NCI-H2107 treated with DMSO at 0.1 percent for 48 hours (cell line): ENCODE data around the gene RNU1-2.
"Not testable (repeated sequence)": the region's sequence is repeated elsewhere in the genome, so short reads cannot be mapped to it uniquely, and the experiment has no call there.

Experiments
- DNase-seq: peaks from one replicate; lab custom pipeline; 2025; ENCODE audit not compliant: unreplicated experiment; lab: John Stamatoyannopoulos, UW

The RNU1-2 gene

DNA sequence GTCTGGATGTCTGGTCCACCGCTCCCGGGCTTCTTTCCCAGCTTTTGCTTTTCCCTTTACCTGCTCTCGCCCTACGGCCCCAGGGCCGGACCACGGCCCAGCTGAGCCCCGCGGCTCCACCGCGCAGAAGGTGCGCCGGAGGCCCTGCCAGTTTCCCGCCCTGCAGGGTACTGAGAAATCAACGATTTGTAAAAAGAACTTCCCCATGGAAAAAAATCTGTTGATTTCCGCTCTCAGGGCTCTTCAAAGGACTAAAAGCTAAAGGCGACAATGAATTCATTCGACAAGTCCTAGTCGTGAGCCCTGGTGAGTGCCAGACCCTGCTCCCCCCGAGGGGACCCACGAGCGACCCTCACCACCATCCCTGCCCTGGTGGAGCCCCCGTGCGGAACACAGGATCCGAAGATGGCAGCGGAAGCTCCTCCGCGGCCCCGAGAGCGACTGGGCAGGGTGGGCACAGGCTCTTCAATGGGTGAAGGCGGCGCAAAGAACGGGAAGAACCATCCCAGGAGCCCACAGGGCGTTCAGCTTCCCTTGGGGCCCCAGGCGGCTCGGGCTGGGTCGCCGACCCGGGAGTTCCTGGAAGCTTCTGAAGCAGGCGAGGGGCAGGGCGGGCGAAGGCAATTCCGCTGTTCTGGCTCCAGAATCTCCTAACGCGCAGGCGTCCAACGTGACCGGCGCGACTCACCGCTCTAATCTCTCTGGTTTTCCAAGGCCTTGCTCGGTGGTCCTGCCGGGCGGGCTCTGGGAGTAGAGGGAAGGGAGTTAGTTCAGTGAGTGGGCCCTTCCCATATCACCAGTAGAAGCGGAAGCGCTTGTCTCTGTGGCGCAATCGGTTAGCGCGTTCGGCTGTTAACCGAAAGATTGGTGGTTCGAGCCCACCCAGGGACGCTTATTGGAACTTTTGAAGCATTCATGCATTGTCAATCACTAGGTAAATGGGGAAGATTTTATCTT is 6.6 kb upstream of the RNU1-2 start:
- no peak for DNase-seq

DNA sequence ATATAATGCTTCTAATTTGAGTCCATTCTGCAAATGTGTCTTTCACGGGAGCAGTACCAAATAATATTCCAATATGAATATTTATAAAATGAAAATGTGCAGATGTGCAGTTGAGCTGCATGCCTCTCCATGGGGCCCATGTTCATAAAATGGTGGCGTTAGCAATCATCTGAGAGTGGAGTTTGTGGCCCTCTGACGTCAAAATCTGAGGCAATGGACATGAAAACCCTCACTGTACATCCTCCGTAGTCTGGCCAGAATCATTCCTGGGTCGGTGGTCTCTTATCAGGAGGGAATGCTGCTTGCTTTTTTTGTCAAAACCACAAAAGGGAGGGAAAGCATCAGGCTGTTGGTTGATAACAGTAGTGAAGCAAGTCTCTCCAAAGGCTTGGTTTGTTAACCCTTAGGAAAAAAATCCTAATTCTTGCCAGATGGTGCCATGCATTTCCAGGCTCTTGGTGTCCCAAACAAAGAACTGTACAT is 5.2 kb upstream of the RNU1-2 start:
- not testable (repeated sequence) for DNase-seq

DNA sequence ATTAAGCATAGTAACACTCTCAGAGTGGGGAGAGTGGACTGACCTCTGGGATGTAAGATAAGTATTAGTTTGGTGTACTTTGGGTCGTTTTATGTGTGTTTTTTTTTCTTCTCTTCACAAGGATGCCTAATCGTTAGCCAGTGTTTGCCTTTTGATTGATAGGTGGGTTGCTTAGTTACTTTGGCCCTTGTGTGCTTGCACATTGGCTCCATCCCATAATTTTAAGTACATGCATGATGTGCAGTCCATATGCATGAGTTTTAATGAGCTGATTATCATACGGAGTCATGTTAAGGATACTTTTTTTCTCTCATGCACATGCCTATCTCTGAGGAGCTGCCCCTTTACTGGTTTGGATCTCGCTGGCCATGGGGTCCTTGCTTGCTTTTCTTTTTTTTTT is 4.7 kb upstream of the RNU1-2 start:
- not testable (repeated sequence) for DNase-seq

DNA sequence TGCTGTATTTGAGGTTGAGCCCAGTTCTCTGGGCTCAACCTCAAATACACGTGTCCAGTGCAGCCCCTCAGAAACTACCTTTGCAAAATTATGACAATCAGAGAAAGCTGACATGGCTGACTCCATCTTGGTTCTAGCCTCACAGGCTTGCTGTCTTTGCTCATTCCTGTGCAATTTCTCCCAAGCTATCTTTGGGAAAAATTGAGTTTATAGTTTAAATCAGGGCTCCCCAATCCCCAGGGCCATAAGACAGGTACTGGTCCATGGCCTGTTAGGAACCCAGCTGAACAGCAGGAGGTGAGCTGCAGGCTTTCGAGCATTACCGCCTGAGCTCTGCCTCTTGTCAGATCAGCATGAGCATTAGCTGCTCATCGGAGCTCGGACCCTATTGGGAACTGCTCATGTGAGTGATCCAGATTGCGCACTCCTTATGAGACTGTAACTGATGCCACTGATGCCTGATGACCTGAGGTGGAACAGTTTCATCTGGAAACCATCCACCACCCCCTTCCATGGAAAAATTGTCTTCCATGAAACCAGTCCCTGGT is 2.7 kb upstream of the RNU1-2 start:
- not testable (repeated sequence) for DNase-seq

DNA sequence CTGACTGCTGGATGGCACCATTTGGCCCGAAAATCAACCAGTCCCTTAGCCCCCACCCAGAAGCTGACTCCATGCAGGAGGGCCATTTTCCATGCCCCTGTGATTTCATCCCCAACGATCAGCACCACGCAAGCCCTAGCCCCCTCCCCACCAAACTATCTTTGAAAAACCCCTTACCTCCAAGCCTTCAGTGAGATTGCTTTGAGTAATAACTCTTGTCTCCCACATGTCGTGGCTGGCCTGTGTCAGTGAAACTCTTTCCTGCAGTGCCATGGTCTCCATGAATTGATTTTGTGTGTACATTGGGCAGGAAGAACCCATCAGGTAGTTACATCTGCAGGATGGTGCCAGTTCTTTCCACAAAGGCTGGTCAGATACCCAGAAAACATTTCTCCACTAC is 2.0 kb upstream of the RNU1-2 start:
- not testable (repeated sequence) for DNase-seq

DNA sequence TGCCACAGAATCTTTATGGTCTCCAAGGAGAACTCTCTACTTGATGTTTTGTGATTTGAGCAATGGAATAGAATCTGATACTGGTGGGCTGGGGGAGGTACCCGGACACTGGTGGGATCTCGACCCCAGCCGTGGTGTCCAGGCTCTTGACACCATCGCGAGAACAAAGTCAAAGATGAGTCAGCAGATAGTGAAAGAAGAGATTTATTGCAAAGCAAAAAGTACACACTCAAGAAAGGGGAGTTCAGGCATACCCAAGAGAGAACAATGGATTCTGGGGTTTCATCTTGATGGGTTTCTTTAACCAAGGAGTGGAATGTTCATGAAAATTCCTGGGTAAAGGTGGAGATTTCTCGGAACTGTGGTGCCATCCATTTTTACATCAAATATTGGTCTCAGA is 1.4 kb upstream of the RNU1-2 start:
- DNase-seq, result not testable (repeated sequence)

DNA sequence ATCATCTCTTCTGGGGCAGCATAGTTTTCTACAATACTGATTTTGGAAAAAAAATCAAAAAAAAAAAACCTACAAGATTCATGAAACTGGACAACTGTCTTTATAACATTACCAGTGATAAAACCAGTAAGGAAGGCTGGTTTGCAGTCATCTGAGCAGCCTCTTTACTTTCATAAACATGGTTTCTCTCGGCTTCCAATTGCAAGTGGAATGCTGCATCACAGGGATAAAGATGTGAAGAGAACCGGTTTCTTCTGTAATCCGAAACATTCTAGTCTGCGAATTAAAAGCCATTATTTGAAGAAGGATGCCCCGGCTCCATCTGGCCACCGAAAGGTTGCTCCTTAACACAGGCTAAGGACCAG is 565 bp upstream of the RNU1-2 start:
- peak; percentile 75 for DNase-seq

DNA sequence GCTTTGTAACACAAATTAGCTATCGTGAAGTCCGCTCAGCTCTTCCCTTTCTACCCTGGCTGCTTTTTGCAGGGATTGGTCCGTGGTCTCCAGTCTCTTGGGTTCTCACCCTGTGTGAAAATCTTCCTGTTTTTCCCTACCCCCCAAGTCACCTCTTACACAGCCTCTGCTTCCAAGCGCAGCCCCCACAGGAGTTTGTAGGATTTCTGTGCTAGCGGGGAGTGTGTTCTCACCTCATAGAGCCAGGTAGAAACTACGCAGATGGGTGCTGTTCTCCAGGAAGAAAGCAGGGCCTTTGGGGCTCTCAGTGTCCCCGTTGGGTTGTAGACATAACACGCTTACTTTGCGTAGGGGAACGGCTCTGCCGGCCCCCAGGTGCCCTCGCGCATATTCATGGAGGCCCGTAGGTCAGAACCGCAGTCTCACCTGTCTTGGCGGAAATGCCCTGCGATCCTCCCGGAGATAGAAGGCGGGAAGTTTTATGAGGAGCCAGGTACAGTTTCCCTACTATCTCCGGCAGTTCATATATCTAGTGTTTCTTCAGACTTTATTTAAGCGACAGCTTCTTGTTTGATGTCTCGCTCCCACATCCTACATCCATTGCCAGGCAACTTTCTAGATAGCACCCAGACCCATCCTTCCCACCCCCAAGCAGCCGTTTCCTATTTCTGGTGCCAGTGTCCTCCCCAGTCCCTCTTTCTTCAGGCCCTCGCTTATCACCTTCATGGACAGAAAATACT is 706 bp downstream of the RNU1-2 start:
- peak; percentile 93 for DNase-seq

DNA sequence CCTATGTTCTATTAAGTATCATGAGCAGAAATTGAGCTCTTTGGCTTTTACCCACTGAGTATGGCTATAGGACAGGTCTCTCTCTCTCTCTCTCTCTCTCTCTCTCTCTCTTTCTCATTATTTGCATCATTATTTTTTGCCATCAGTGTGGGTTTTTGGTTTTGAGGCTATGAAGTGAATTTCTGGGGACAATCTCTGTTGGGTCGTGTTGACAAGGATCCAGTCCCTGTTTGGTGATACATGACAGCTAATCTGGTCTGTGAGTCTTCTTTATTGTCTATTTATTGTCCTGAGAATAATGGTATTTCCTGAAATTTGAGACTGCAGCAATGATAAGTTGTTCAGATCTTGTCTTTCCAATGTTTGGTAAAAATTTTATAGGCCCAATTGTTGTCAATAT is 1.9 kb downstream of the RNU1-2 start:
- not testable (repeated sequence) for DNase-seq

DNA sequence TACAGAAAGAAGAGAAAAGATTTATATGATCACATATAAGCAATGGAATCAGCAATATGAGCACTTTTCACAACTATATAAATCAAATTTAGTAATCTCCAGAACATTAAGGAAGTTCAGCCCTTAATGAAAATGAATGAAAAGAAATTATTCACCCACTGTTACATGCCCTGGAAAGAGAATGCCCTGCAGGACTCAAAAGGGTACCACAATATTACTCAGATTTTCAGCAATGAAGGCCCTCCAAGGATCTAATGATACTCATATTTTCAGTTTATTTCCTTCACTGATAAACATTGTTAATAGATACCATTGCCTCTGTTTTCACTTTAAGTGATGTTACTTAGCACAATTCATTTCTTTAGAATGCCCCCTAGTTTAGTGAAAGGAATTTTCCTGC is 2.5 kb downstream of the RNU1-2 start:
- not testable (repeated sequence) for DNase-seq

DNA sequence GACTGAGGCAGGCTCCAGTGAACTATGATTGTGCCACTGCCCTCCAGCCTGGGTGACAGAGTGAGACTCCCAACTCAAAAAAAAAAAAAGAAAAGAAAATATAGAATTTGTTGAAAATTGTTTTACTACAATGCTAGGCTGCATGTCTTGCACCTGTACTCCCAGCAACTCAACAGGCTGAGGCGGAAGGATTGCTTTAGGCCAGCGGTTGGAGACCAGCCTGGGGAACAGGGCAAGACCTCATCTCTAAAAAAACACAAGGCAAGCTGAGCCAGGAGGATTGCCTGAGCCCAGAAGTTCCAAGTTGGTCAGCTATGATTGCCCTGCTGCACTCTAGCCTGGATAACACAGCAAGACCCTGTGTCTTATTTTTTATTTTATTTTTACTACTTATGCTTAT is 3.2 kb downstream of the RNU1-2 start:
- not testable (repeated sequence) for DNase-seq

DNA sequence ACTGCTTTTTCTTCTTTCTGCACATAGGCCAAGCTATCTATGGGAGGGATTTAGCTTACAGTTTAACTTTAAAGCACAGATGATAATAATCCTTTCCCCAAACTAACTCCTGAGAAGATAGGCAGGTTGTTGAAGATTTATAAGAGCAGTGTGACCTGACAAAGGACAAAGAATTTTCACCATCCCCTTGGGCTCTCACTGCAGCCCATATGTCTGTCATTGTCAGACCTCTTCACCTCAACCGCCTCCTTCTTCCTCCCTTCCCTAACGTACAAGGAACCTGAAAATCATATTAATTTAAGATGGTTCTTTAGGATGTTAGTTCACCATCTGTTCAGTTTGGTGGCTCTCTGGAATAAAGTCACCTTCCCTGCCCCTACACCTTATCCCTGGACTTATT is 5.0 kb downstream of the RNU1-2 start:
- no peak for DNase-seq

DNA sequence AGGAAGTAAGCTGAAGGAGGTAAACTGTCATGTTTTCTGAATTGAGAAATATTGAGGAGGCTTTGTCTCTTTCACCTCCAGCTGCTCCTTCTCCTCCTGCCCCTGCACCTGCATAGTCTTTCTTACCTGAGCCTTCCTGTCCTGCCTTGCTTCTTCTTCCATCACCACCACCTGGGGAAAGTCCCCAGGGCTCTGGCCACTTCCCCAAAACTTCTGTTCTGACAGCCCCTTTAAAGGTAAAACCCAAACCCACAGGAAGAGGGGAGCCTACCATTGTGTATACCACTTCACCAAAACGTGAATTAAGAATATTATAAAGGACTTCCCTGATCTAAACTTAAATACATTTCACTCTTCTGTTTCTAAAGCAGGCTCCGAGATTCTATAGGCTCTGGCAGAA is 5.6 kb downstream of the RNU1-2 start:
- DNase-seq, result not testable (repeated sequence)

DNA sequence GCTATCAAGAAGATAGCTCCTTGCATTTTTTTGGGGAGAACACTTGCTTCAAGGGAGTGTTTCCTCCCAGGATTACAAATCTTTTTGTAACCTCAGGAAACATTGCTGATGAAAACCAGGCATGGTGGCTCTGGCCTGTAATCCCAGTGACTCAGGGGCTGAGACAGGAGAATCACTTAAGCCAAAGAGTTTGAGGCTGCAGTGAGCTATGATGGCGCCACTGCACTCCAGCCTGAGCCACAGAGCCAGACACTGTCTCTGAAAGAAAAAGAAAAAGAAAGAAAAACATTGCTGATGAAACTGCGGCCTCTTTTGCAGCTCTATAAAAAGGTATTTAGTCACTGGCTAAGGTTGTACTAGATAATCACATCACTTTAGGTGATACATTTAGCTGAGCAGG is 7.3 kb downstream of the RNU1-2 start:
- no peak for DNase-seq

DNA sequence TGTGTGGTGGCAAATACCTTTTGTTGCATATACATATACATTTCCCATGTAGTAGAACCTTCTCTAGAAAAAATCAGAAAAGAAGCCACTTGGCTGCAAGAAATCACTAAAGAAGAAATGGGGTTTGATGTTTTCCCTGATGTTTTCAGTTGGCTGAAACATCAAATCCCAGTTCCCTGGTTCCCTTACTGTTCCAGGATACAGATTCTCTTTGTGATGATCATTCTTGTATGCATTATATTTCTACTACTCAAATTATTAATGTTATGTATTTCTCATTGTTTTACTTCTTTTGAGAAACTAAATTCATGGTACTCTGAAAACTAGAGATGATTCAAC is 7.6 kb downstream of the RNU1-2 start:
- DNase-seq, result peak; percentile 61

DNA sequence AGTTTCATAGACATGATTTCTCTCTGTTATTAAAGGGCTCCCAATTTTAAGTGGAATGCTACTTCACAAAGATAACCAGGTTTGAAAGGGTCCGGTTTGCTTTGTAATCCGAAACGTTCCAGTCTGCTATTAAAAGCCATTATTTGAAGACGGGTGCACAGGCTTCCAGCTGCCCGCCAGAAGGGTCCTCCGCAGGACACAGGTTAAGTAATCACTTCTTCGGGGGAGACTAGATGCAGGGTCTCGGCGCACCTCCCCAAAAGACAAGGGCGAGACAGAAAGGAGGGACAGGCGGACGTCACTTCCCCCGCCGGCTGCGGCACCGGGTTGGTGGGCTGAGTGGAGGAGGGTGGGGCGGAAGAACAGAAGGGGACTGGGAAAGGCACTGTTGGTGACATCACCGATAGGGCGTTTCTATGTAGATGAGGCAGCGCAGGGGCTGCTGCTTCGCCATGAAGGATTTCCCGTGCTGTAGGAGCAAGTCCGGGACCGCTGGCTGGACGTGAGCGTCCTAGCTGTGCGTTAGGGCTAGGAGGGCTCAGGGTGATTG is 8.9 kb downstream of the RNU1-2 start:
- DNase-seq, result peak; percentile 99

DNA sequence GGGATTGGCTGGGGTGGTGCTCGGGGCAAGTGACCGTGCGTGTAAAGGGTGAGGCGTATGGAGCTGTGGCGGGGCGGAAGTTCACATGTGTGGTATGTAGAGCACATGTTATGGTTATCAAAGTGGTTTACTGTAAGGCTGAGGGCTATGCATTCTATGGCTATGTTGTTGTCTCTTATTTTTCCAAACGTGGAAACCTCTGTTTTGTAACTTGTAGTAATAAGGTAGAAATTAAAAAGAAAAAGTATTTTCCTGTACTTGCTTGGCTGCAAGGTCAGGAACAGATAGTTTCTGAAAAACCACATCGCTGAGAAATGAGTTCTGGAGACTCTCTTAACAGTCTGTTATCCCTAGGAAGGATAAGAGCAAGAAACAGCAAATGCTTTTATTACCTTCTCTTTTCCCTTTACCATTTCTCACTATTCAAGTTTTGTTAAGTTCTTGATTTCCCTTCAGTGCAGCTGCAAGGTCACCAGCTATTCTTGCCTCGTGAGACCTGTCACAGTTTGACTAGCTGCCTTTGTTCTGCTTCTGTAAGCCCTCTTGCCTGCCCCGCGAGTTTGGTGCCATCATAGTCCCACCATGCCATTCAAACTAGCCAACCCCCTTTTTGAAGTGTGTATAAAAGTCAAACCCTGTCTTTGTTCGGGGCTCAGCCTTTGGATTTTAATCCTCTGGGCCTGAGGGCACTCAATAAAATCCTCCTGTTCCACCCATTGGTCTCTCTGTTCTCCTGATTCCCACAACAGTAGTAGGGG is 9.5 kb downstream of the RNU1-2 start:
- peak; percentile 96 for DNase-seq

DNA sequence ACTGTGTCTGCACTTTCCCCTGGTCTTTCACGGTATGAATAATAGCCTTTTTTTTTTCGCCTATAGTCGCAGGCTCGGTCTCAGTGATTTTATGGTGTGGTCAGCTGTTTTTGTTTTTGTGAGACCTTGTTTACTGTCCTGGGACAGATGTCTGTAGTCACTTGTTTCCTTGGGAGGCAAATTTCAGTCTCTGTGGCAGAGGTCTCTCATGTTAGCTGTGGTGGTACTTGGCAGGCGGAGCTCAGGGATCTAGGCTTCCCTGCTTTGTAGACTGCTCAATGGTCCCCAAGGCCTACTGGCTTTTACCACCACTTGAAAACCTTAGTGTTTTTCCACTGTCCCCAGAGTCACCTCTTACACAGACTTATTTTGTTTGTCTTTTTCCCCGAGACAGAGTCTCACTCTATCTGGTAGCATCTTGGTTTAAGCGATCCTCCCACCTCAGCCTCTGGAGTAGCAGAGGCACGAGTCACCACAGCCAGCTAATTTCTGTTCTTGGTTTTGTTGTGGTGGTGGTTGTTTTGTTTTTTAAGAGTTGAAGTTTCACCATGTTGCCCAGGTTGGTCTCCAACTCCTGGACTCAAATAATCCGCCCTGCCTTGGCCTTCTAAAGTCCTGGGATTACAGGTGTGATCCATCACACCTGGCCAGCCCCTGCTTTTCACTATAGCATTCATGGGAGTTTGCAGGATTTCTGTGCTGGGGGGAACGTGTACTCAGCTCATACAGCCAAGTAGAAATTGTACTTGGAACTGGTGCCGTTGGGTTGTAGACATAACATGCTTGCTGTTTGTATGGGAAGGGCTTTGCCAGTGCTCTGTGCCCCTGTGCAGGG is 10.3 kb downstream of the RNU1-2 start:
- no peak for DNase-seq

DNA sequence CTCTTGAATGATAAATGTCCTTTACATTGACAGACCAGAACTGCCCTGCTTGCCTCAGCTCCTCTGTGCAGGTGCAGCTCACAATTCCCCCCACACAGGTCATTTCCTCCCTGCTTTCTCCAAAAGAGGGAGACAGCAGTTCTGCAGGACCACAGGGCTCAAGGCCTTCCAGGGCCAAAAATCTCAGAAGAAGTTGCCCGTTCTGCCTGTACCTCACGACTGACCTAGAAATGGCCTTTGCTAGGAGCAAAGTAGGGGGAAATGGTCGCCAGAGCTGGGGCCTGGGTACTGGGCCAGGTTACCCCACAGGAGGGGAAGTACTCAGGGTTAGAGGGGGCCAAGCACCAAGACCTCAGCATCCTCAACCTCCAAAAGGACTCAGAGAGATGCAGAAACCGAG is 11.1 kb downstream of the RNU1-2 start:
- no peak for DNase-seq
